ENCODE results near the gene ADCY5. TPM values are rescaled to one million over a fixed set of nuclear protein-coding genes. Genes with fewer than 3 reads are reported as not detected.

Gene ADCY5
- total and polyA plus RNA-seq, 2 donors from 2014 or later: 7.1 to 33.6 TPM

DNA sequence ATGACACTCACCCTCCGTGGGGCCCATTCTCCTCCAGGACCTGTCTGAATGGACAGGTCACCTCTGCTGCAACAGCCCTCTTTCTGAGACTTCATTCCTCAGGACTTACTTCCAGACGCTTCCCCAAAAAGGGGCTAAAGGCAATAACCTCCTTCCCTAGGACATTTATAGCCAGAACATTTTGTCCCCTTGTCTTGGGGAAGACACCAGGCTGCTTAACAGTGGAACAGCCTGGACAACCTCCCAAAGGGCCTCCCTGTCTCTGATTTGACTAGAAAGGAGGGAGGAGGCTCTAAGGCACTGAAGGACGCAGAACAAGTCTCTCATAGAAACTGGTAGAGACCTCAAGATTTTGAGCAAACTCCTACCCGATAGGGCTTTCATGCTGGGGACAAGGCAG is 32.7 kb downstream of the ADCY5 start:
- no peaks in the 10 kb centered on the region for H3K36me3 ChIP-seq (ENCODE audit: control insufficient read depth in 2 of 3, insufficient read depth in 3 of 3, low read length in 3 of 3)
- intact Hi-C loops (cut with DNase I): no loop called here
- peaks cover 5 to 29% (median 16%) of the 10 kb centered on the region in 3 donors for H3K4me1 ChIP-seq (ENCODE audit: control insufficient read depth in 2 of 3, insufficient read depth in 2 of 3, low read depth in 1 of 3, low read length in 3 of 3)
- H3K27ac ChIP-seq (ENCODE audit: low read depth in 2 of 2, low read length in 2 of 2): peak overlapping the region in 1 of 2 donors; percentile 10
- no peak overlapping the region for H3K4me3 ChIP-seq (ENCODE audit: low read length in 3 of 3)
- H3K27me3 ChIP-seq (ENCODE audit: control insufficient read depth, insufficient read depth, low read length): no peaks in the 10 kb centered on the region
- TF ChIP-seq, protein P1, sequence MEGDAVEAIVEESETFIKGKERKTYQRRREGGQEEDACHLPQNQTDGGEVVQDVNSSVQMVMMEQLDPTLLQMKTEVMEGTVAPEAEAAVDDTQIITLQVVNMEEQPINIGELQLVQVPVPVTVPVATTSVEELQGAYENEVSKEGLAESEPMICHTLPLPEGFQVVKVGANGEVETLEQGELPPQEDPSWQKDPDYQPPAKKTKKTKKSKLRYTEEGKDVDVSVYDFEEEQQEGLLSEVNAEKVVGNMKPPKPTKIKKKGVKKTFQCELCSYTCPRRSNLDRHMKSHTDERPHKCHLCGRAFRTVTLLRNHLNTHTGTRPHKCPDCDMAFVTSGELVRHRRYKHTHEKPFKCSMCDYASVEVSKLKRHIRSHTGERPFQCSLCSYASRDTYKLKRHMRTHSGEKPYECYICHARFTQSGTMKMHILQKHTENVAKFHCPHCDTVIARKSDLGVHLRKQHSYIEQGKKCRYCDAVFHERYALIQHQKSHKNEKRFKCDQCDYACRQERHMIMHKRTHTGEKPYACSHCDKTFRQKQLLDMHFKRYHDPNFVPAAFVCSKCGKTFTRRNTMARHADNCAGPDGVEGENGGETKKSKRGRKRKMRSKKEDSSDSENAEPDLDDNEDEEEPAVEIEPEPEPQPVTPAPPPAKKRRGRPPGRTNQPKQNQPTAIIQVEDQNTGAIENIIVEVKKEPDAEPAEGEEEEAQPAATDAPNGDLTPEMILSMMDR (IDR thresholded peaks at IDR 0.05; ENCODE audit: borderline replicate concordance, extremely low read depth, insufficient read depth): no peak
- H3K9ac ChIP-seq (ENCODE audit: low read length in 3 of 3): no peak overlapping the region
- H3K9me3 ChIP-seq (ENCODE audit: control insufficient read depth in 2 of 3, insufficient read depth in 1 of 3, low read length in 3 of 3): no peaks in the 10 kb centered on the region
- FAIRE-seq (no peak), DNase-seq (no peak)

GRCh38 chr3:123414973-123415775 is 33.7 kb downstream of the ADCY5 start:
- FAIRE-seq (no peak), DNase-seq (peak in 3 of 5 donors; percentile 52 to 66 (median 56))
- no peaks in the 10 kb centered on the region for H3K27me3 ChIP-seq (ENCODE audit: control insufficient read depth, insufficient read depth, low read length)
- H3K9me3 ChIP-seq (ENCODE audit: control insufficient read depth in 2 of 3, insufficient read depth in 1 of 3, low read length in 3 of 3): no peaks in the 10 kb centered on the region
- peak overlapping the region in 1 of 2 donors; percentile 41 for H3K27ac ChIP-seq (ENCODE audit: low read depth in 2 of 2, low read length in 2 of 2)
- intact Hi-C loops (cut with DNase I): no loop called here
- TF ChIP-seq, protein P1 (IDR thresholded peaks at IDR 0.05; ENCODE audit: borderline replicate concordance, extremely low read depth, insufficient read depth): no peak
- H3K9ac ChIP-seq (ENCODE audit: low read length in 3 of 3): no peak overlapping the region
- no peaks in the 10 kb centered on the region for H3K36me3 ChIP-seq (ENCODE audit: control insufficient read depth in 2 of 3, insufficient read depth in 3 of 3, low read length in 3 of 3)
- H3K4me1 ChIP-seq (ENCODE audit: control insufficient read depth in 2 of 3, insufficient read depth in 2 of 3, low read depth in 1 of 3, low read length in 3 of 3): peaks cover 5 to 34% (median 23%) of the 10 kb centered on the region in 3 donors
- H3K4me3 ChIP-seq (ENCODE audit: low read length in 3 of 3): no peak overlapping the region

GRCh38 chr3:123412811-123413604 is 35.9 kb downstream of the ADCY5 start:
- TF ChIP-seq, protein P1 (IDR thresholded peaks at IDR 0.05; ENCODE audit: borderline replicate concordance, extremely low read depth, insufficient read depth): no peak
- peaks cover 7 to 41% (median 33%) of the 10 kb centered on the region in 3 donors for H3K4me1 ChIP-seq (ENCODE audit: control insufficient read depth in 2 of 3, insufficient read depth in 2 of 3, low read depth in 1 of 3, low read length in 3 of 3)

More at GRCh38 chr3:123412811-123413604, 35.9 kb downstream of the ADCY5 start:
- DNase-seq (peak in 4 of 5 donors; percentile 73 to 80 (median 78)), FAIRE-seq (no peak)
- H3K27ac ChIP-seq (ENCODE audit: low read depth in 2 of 2, low read length in 2 of 2): peak overlapping the region; percentile 57 to 79
- H3K9ac ChIP-seq (ENCODE audit: low read length in 3 of 3): peak overlapping the region in 1 of 3 donors; percentile 51
- H3K36me3 ChIP-seq (ENCODE audit: control insufficient read depth in 2 of 3, insufficient read depth in 3 of 3, low read length in 3 of 3): no peaks in the 10 kb centered on the region
- H3K9me3 ChIP-seq (ENCODE audit: control insufficient read depth in 2 of 3, insufficient read depth in 1 of 3, low read length in 3 of 3): no peaks in the 10 kb centered on the region
- intact Hi-C loops (cut with DNase I): no loop called here
- no peaks in the 10 kb centered on the region for H3K27me3 ChIP-seq (ENCODE audit: control insufficient read depth, insufficient read depth, low read length)
- H3K4me3 ChIP-seq (ENCODE audit: low read length in 3 of 3): peak overlapping the region in 1 of 3 donors; percentile 17
